ENCODE data around the gene DNAJB4.

DNAJB4 gene

GRCh38 chr1:78045563-78045925 is 40.8 kb downstream of the DNAJB4 start:
- peak overlapping the region; percentile 61 for H3K4me3 ChIP-seq (ENCODE audit: low read depth, low read length)
- no peak for TF ChIP-seq CTCF (IDR thresholded peaks at IDR 0.05; ENCODE audit: borderline replicate concordance, insufficient read depth, low read depth, low read length)

GRCh38 chr1:78045926-78046778 is 41.4 kb downstream of the DNAJB4 start, which contains the start of gene GIPC2:
GIPC2 (plus strand) TSS chr1:78045966; CDS start chr1:78046095, 129 bp downstream.
- peak within 1 kb of the TSS; percentile 61 for H3K4me3 ChIP-seq (ENCODE audit: low read depth, low read length)
- TF ChIP-seq CTCF (IDR thresholded peaks at IDR 0.05; ENCODE audit: borderline replicate concordance, insufficient read depth, low read depth, low read length), result no peak

GRCh38 chr1:78047106-78047505 is 42.4 kb downstream of the DNAJB4 start:
- no peak overlapping the region for H3K4me3 ChIP-seq (ENCODE audit: low read depth, low read length)
- no peak for TF ChIP-seq CTCF (IDR thresholded peaks at IDR 0.05; ENCODE audit: borderline replicate concordance, insufficient read depth, low read depth, low read length)

- no peak for TF ChIP-seq CTCF (IDR thresholded peaks at IDR 0.05; ENCODE audit: borderline replicate concordance, insufficient read depth, low read depth, low read length)
- no peak overlapping the region for H3K4me3 ChIP-seq (ENCODE audit: low read depth, low read length)
Observed at GRCh38 chr1:78047631-78048030, 42.9 kb downstream of the DNAJB4 start.

GRCh38 chr1:78048446-78048845 is 43.7 kb downstream of the DNAJB4 start:
- no peak for TF ChIP-seq CTCF (IDR thresholded peaks at IDR 0.05; ENCODE audit: borderline replicate concordance, insufficient read depth, low read depth, low read length)

GRCh38 chr1:78049396-78049795 is 44.7 kb downstream of the DNAJB4 start:
- H3K4me3 ChIP-seq (ENCODE audit: low read depth, low read length), result no peak overlapping the region
- TF ChIP-seq CTCF (IDR thresholded peaks at IDR 0.05; ENCODE audit: borderline replicate concordance, insufficient read depth, low read depth, low read length), result no peak

More at GRCh38 chr1:78048446-78048845, 43.7 kb downstream of the DNAJB4 start:
- no peak overlapping the region for H3K4me3 ChIP-seq (ENCODE audit: low read depth, low read length)

GRCh38 chr1:78051005-78051404 is 46.3 kb downstream of the DNAJB4 start:
- H3K4me3 ChIP-seq (ENCODE audit: low read depth, low read length), result no peak overlapping the region
- no peak for TF ChIP-seq CTCF (IDR thresholded peaks at IDR 0.05; ENCODE audit: borderline replicate concordance, insufficient read depth, low read depth, low read length)
